CD4-positive, alpha-beta T cell treated with Interleukin-6 at 100 ng/mL for 8 hours (primary cell): ENCODE results near the gene UIMC1.

Experiments used
- DNase-seq: peaks from one replicate; pipeline ENCODE4 v3.0.0-alpha.2; 2020; ENCODE audit warnings: mixed read lengths, low spot score

UIMC1 gene

GRCh38 chr5:176952531-176953193 lies 53.9 kb downstream of the UIMC1 start:
- no peak for DNase-seq

- DNase-seq, result no peak
Observed at GRCh38 chr5:176948458-176948857, 58.1 kb downstream of the UIMC1 start.

GRCh38 chr5:176947847-176948246 lies 58.7 kb downstream of the UIMC1 start:
- DNase-seq, result no peak

- no peak for DNase-seq
Observed at GRCh38 chr5:176944268-176944667, 62.3 kb downstream of the UIMC1 start.

GRCh38 chr5:176943816-176944215 lies 62.8 kb downstream of the UIMC1 start:
- no peak for DNase-seq

- DNase-seq, result no peak
Observed at GRCh38 chr5:176941951-176942350, 64.6 kb downstream of the UIMC1 start.

GRCh38 chr5:176938472-176938871 lies 68.1 kb downstream of the UIMC1 start:
- DNase-seq, result no peak

GRCh38 chr5:176935017-176935416 lies 71.6 kb downstream of the UIMC1 start:
- DNase-seq, result no peak

GRCh38 chr5:176934309-176934930 lies 72.2 kb downstream of the UIMC1 start:
- no peak for DNase-seq

- DNase-seq, result no peak
Observed at GRCh38 chr5:176929654-176930053, 76.9 kb downstream of the UIMC1 start.

- no peak for DNase-seq
Observed at GRCh38 chr5:176927562-176927961, 79.0 kb downstream of the UIMC1 start.

- no peak for DNase-seq
Observed at GRCh38 chr5:176922817-176923216, 83.8 kb downstream of the UIMC1 start.

GRCh38 chr5:176921714-176922113 lies 84.9 kb downstream of the UIMC1 start:
- DNase-seq, result no peak

- DNase-seq, result no peak
Observed at GRCh38 chr5:176918613-176919012, 88.0 kb downstream of the UIMC1 start.

- DNase-seq, result no peak
Observed at GRCh38 chr5:176916337-176916736, 90.2 kb downstream of the UIMC1 start.

- DNase-seq, result no peak
Observed at GRCh38 chr5:176915906-176916305, 90.7 kb downstream of the UIMC1 start.

GRCh38 chr5:176912115-176912514 lies 94.5 kb downstream of the UIMC1 start:
- no peak for DNase-seq

GRCh38 chr5:176908675-176909368 lies 97.8 kb downstream of the UIMC1 start:
- no peak for DNase-seq

GRCh38 chr5:176906796-176907195 lies 99.8 kb downstream of the UIMC1 start:
- no peak for DNase-seq

- DNase-seq, result no peak
Observed at GRCh38 chr5:176906126-176906525, 100.5 kb downstream of the UIMC1 start.

- DNase-seq, result no peak
Observed at GRCh38 chr5:176904276-176904675, 102.3 kb downstream of the UIMC1 start.

- DNase-seq, result no peak
Observed at GRCh38 chr5:176902911-176903664, 103.5 kb downstream of the UIMC1 start.
